OCI-M2 (cell line): Measurements from ENCODE around the gene OR2K2.
"Not testable (repeated sequence)": the region's sequence is repeated elsewhere in the genome, so short reads cannot be mapped to it uniquely, and the experiment has no call there.

ENCODE experiments used
- DNase-seq: peaks from one replicate; lab custom pipeline; 2025; ENCODE audit not compliant: unreplicated experiment; lab: John Stamatoyannopoulos, UW

Gene OR2K2

GRCh38 chr9:111298731-111299598 lies 31.1 kb downstream of the OR2K2 start:
- DNase-seq = peak; percentile 28

- no peak for DNase-seq
Observed at GRCh38 chr9:111298111-111298510, 31.9 kb downstream of the OR2K2 start.

- no peak for DNase-seq
Observed at GRCh38 chr9:111297066-111297824, 32.8 kb downstream of the OR2K2 start.

- DNase-seq = no peak
Observed at GRCh38 chr9:111294691-111295451, 35.2 kb downstream of the OR2K2 start.

GRCh38 chr9:111287127-111287526 lies 42.9 kb downstream of the OR2K2 start:
- DNase-seq = no peak

- DNase-seq = no peak
Observed at GRCh38 chr9:111284703-111285102, 45.3 kb downstream of the OR2K2 start.

- DNase-seq = no peak
Observed at GRCh38 chr9:111282845-111283244, 47.2 kb downstream of the OR2K2 start.

GRCh38 chr9:111280795-111281194 lies 49.2 kb downstream of the OR2K2 start:
- DNase-seq = not testable (repeated sequence)
